Measurements from ENCODE around the gene IL17D. TPM values are rescaled to one million over a fixed set of nuclear protein-coding genes. Genes with fewer than 3 reads are reported as not detected.

Gene IL17D
- 1.2 and 1.6 TPM in 2 replicates for total RNA-seq (2021)
- long read RNA-seq, partial matches to known transcripts, result 0 of 3 reads
- long read RNA-seq, other reads (novel, unspliced or antisense), result 3 of 3 reads

- Mint-ChIP-seq H3K36me3 (ENCODE audit: insufficient read depth in 1 of 3, low read depth in 3 of 3) (no peaks in the 10 kb centered on the region; a peak in 1 of 7 replicates), H3K4me1 (peaks cover 13% of the 10 kb centered on the region in 2 experiments), H3K27ac (no peak within 1 kb of the TSS), H3K9me3 (no peaks in the 10 kb centered on the region), H3K4me3 (peak within 1 kb of the TSS; percentile 84 to 92), H3K27me3 (ENCODE audit: low read depth) (peaks cover 55% of the 10 kb centered on the region)
- Histone ChIP-seq H2BK12ac (ENCODE audit: insufficient read length, low read depth, low read length) (no peak within 1 kb of the TSS), H3K4me1 (ENCODE audit: insufficient read depth, low read length) (no peaks in the 10 kb centered on the region), H3K9ac (ENCODE audit: extremely low read depth, insufficient read length, low read length) (no peak within 1 kb of the TSS), H3K23ac (ENCODE audit: insufficient read length, low read depth, low read length) (no peak within 1 kb of the TSS), H2AK5ac (ENCODE audit: insufficient read length, low read length) (no peak within 1 kb of the TSS), H4K8ac (replicated peaks; ENCODE audit: insufficient read length, low read depth, low read length) (no peak within 1 kb of the TSS), H2BK15ac (ENCODE audit: low read depth, low read length) (no peak within 1 kb of the TSS), H3K4ac (ENCODE audit: low read depth, low read length) (no peak within 1 kb of the TSS), H3K23me2 (ENCODE audit: insufficient read length, low read depth, low read length, poor library complexity, severe bottlenecking) (peaks cover 9% of the 10 kb centered on the region), H2BK120ac (ENCODE audit: low read depth, low read length, poor library complexity, severe bottlenecking) (no peak within 1 kb of the TSS), H4K20me1 (ENCODE audit: control insufficient read depth, insufficient read depth, insufficient read length) (no peaks in the 10 kb centered on the region), H3K79me2 (ENCODE audit: insufficient read depth, low read length) (no peaks in the 10 kb centered on the region), H3K4me2 (ENCODE audit: insufficient read depth, insufficient read length, low read length) (peak within 1 kb of the TSS; percentile 58), H3T11ph (ENCODE audit: low read length) (no peak within 1 kb of the TSS), H4K5ac (ENCODE audit: insufficient read length, low read depth, low read length) (no peak within 1 kb of the TSS), H3K79me1 (ENCODE audit: insufficient read depth, low read depth, low read length, poor library complexity, severe bottlenecking) (no peaks in the 10 kb centered on the region), H2BK20ac (ENCODE audit: low read depth, low read length, poor library complexity, severe bottlenecking) (no peak within 1 kb of the TSS), H2BK5ac (ENCODE audit: insufficient read length, low read length) (no peak within 1 kb of the TSS), H3K18ac (ENCODE audit: insufficient read length, low read depth, low read length) (no peak within 1 kb of the TSS), H3K27ac (ENCODE audit: insufficient read length, low read depth, low read length) (no peak within 1 kb of the TSS), H3K27me3 (ENCODE audit: insufficient read depth, low read length) (peaks cover 6% of the 10 kb centered on the region; the same call in 1 of the 2 replicates), H3K56ac (ENCODE audit: insufficient read length, low read depth, low read length) (no peak within 1 kb of the TSS), H3K14ac (ENCODE audit: insufficient read depth, low read length) (no peak within 1 kb of the TSS; the same call in 1 of the 2 replicates), H3K9me3 (ENCODE audit: control insufficient read depth, low read depth, low read length) (no peaks in the 10 kb centered on the region), H2AFZ (ENCODE audit: low read length) (no peak within 1 kb of the TSS), H4K91ac (ENCODE audit: insufficient read length, low read depth, low read length) (no peak within 1 kb of the TSS)
- TF ChIP-seq CTCF (conservative IDR thresholded peaks at IDR 0.05), result no peak
- DNase-seq, result no peak
- no CpG with 5 or more reads among the region's 94 CpGs for WGBS (ENCODE audit: extremely low coverage, insufficient read length, low lambda C conversion rate)
Measured at GRCh38 chr13:20702915-20703779, at the start of gene IL17D. TSS of gene IL17D (plus strand) at chr13:20703699. CDS start at chr13:20704002, 303 bp downstream.

Measured in H9 (cell line).